ENCODE measurements around the gene ZC3H4.
"Not testable (repeated sequence)": the region's sequence is repeated elsewhere in the genome, so short reads cannot be mapped to it uniquely, and the experiment has no call there.

- TF ChIP-seq, protein P1, sequence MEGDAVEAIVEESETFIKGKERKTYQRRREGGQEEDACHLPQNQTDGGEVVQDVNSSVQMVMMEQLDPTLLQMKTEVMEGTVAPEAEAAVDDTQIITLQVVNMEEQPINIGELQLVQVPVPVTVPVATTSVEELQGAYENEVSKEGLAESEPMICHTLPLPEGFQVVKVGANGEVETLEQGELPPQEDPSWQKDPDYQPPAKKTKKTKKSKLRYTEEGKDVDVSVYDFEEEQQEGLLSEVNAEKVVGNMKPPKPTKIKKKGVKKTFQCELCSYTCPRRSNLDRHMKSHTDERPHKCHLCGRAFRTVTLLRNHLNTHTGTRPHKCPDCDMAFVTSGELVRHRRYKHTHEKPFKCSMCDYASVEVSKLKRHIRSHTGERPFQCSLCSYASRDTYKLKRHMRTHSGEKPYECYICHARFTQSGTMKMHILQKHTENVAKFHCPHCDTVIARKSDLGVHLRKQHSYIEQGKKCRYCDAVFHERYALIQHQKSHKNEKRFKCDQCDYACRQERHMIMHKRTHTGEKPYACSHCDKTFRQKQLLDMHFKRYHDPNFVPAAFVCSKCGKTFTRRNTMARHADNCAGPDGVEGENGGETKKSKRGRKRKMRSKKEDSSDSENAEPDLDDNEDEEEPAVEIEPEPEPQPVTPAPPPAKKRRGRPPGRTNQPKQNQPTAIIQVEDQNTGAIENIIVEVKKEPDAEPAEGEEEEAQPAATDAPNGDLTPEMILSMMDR (conservative IDR thresholded peaks at IDR 0.05 in 1 of 2, IDR thresholded peaks at IDR 0.05 in 1 of 2; ENCODE audit: low read depth in 1 of 2, low read length in 2 of 2), result not testable (repeated sequence)
- TF ChIP-seq EZH2 (IDR thresholded peaks at IDR 0.05; ENCODE audit: low read length, missing control alignments), result not testable (repeated sequence)
Measured at GRCh38 chr19:47141252-47141651, 27.7 kb upstream of the ZC3H4 start.

Data from fibroblast of lung (primary cell).